ENCODE data around the gene FAT1.

- TF ChIP-seq CTCF (IDR thresholded peaks at IDR 0.05; ENCODE audit: low read depth, low read length), result no peak
- TF ChIP-seq MYC (IDR thresholded peaks at IDR 0.05; ENCODE audit: low read depth, low read length), result no peak
- no peak for TF ChIP-seq POLR2A (IDR thresholded peaks at IDR 0.05; ENCODE audit: extremely low read depth, insufficient read length)
Observed at GRCh38 chr4:186621959-186622553, 101.6 kb downstream of the FAT1 start.

All from NB4 (cell line).